ENCODE data around the gene AP4M1. TPM values are rescaled to one million over a fixed set of nuclear protein-coding genes. Genes with fewer than 3 reads are reported as not detected.

Gene AP4M1
- total RNA-seq, 4 donors from 2014 or later, result 16.5 to 86.0 (median 54.9) TPM

- peak; percentile 99 for DNase-seq
- in situ Hi-C loops (cut with MboI; ENCODE audit: low pct_ligation_motif_present in 1 of 4, low pct_unique_long_range_greater_than_20kb in 1 of 4, low sequenced_read_pairs in 3 of 4), result no loop called here
- no peak for TF ChIP-seq EP300 (IDR thresholded peaks at IDR 0.05; ENCODE audit: low read depth)
- TF ChIP-seq POLR2AphosphoS5 (IDR thresholded peaks at IDR 0.05), result peak; percentile 85 to 96 (median 96)
- peak; percentile 94 for TF ChIP-seq POLR2A (IDR thresholded peaks at IDR 0.05)
- TF ChIP-seq CTCF (IDR thresholded peaks at IDR 0.05), result peak in 1 of 5 experiments; percentile 14
- Histone ChIP-seq H3K4me1 (peaks cover 3 to 51% (median 22%) of the 10 kb centered on the region in 4 donors), H3K36me3 (no peaks in the 10 kb centered on the region), H3K9me3 (no peaks in the 10 kb centered on the region), H3K27ac (peak within 1 kb of the TSS; percentile 88 to 93 (median 91)), H3K27me3 (no peaks in the 10 kb centered on the region), H3K4me3 (peak within 1 kb of the TSS; percentile 68 to 88 (median 78))
- WGBS, 2 donors (ENCODE audit: low coverage in 1 of 2), result 0 to 1% methylated on average over 28 to 43 of the region's 46 CpGs
- intact Hi-C loops (cut with DNase I; ENCODE audit: low total_unique reads), result no loop called here
Observed at GRCh38 chr7:100148559-100149328, 47.3 kb downstream of the AP4M1 start, which contains the start of gene LAMTOR4. Gene LAMTOR4 (plus strand): TSS chr7:100148918. CDS start chr7:100148973, 55 bp downstream.

- intact Hi-C loops (cut with DNase I; ENCODE audit: low total_unique reads), result no loop called here
- no peak for TF ChIP-seq CTCF (IDR thresholded peaks at IDR 0.05)
- TF ChIP-seq POLR2A (IDR thresholded peaks at IDR 0.05), result no peak
- TF ChIP-seq POLR2AphosphoS5 (IDR thresholded peaks at IDR 0.05), result no peak
- TF ChIP-seq EP300 (IDR thresholded peaks at IDR 0.05; ENCODE audit: low read depth), result no peak
- Histone ChIP-seq H3K4me3 (no peak overlapping the region), H3K36me3 (peaks cover 0 to 6% (median 0%) of the 10 kb centered on the region in 4 donors), H3K27ac (peak overlapping the region; percentile 89 to 91 (median 90)), H3K4me1 (peaks cover 19 to 88% (median 53%) of the 10 kb centered on the region in 4 donors), H3K9me3 (no peaks in the 10 kb centered on the region), H3K27me3 (no peaks in the 10 kb centered on the region)
- DNase-seq, result no peak
- in situ Hi-C loops (cut with MboI; ENCODE audit: low pct_ligation_motif_present in 1 of 4, low pct_unique_long_range_greater_than_20kb in 1 of 4, low sequenced_read_pairs in 3 of 4), result no loop called here
Observed at GRCh38 chr7:100152404-100152803, 51.0 kb downstream of the AP4M1 start.

- in situ Hi-C loops (cut with MboI; ENCODE audit: low pct_ligation_motif_present in 1 of 4, low pct_unique_long_range_greater_than_20kb in 1 of 4, low sequenced_read_pairs in 3 of 4), result no loop called here
- no peak for DNase-seq
- H3K4me1 ChIP-seq, result peaks cover 24 to 90% (median 59%) of the 10 kb centered on the region in 4 donors
Observed at GRCh38 chr7:100152937-100153666, 51.7 kb downstream of the AP4M1 start.

More at GRCh38 chr7:100152937-100153666, 51.7 kb downstream of the AP4M1 start:
- TF ChIP-seq POLR2AphosphoS5 (IDR thresholded peaks at IDR 0.05) (no peak), POLR2A (IDR thresholded peaks at IDR 0.05) (no peak), EP300 (IDR thresholded peaks at IDR 0.05; ENCODE audit: low read depth) (no peak), CTCF (IDR thresholded peaks at IDR 0.05) (no peak)
- Histone ChIP-seq H3K27me3 (no peaks in the 10 kb centered on the region), H3K36me3 (peaks cover 0 to 6% (median 0%) of the 10 kb centered on the region in 4 donors), H3K27ac (peak overlapping the region; percentile 89 to 91 (median 90)), H3K9me3 (no peaks in the 10 kb centered on the region), H3K4me3 (no peak overlapping the region)
- intact Hi-C loops (cut with DNase I; ENCODE audit: low total_unique reads), result no loop called here
- WGBS, 2 donors (ENCODE audit: low coverage in 1 of 2), result 75 to 91% methylated on average over 8 to 18 of the region's 18 CpGs
